GM12801 (cell line): ENCODE results near the gene WDR5B.

Experiments used
- CTCF ChIP-seq: IDR thresholded peaks from one replicate; pipeline ENCODE4 v1.5.1; 2011; ENCODE audit warnings: control low read depth; ENCODE audit not compliant: insufficient read length; ENCODE audit errors: extremely low read depth

The WDR5B gene

GRCh38 chr3:122406198-122406597 lies 9.7 kb downstream of the WDR5B start:
- TF ChIP-seq CTCF, result no peak

- TF ChIP-seq CTCF, result no peak
These were observed 10.8 kb downstream of the WDR5B start for GRCh38 chr3:122405015-122405414.

- no peak for TF ChIP-seq CTCF
These were observed 12.4 kb downstream of the WDR5B start for GRCh38 chr3:122403489-122403888.

GRCh38 chr3:122398920-122399319 lies 16.9 kb downstream of the WDR5B start:
- no peak for TF ChIP-seq CTCF

DNA sequence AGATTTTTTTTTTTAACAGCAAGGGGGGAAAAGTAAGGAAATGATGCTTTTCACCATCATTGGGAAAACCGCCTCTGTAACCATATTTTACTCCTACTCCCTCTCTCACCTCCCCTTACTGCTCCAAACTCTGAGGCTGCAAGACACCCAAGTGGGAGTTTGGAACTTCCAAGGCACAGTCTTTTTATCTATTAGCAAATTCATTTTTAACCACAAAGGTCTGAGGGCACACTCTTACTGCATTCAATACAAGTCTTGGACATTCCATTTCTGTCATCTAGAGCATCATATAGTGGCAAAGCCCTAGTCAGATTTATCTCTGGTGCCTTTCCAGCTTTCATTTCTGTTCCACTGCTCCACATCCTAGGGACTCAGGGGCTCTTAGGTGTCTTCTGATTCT lies 18.7 kb downstream of the WDR5B start:
- no peak for TF ChIP-seq CTCF

GRCh38 chr3:122396511-122396910 lies 19.4 kb downstream of the WDR5B start:
- no peak for TF ChIP-seq CTCF

- no peak for TF ChIP-seq CTCF
These were observed 20.3 kb downstream of the WDR5B start for GRCh38 chr3:122395582-122395981.

- no peak for TF ChIP-seq CTCF
These were observed 21.7 kb downstream of the WDR5B start for GRCh38 chr3:122394173-122394572.
